HEK293T (cell line): ENCODE measurements around the gene ZPBP2.

Experiments used
- CTCF ChIA-PET: fragments of 350-600 bp; formaldehyde crosslinking; extraction: SDS; loops from one replicate; lab custom pipeline; 2021; ENCODE audit warnings: antibody characterized with exemption, inconsistent platforms; lab: Yijun Ruan, JAX
- POLR2A ChIA-PET: fragments of 350-600 bp; formaldehyde crosslinking; extraction: SDS; loops from one replicate; lab custom pipeline; 2020; ENCODE audit warnings: antibody characterized with exemption, inconsistent platforms; lab: Yijun Ruan, JAX
- DNase-seq: peaks from one replicate; pipeline ENCODE4 v3.0.0; 2012; ENCODE audit warnings: mixed read lengths; ENCODE audit errors: extremely low spot score
- ARNT ChIP-seq: fragments of 450-650 bp; IDR thresholded peaks from 2 replicates; pipeline ENCODE4 v1.6.1; 2017; ENCODE audit warnings: mild to moderate bottlenecking
- BHLHE40 ChIP-seq: fragments of 450-650 bp; IDR thresholded peaks from 2 replicates; pipeline ENCODE4 v1.6.1; 2016; ENCODE audit warnings: mild to moderate bottlenecking, moderate library complexity, borderline replicate concordance
- CTBP1 ChIP-seq: fragments of 450-650 bp; IDR thresholded peaks from 2 replicates; pipeline ENCODE4 v1.6.1; 2016; ENCODE audit warnings: borderline replicate concordance
- ELF4 ChIP-seq: fragments of 450-650 bp; IDR thresholded peaks from 2 replicates; pipeline ENCODE4 v1.6.1; 2017; ENCODE audit warnings: antibody characterized with exemption
- FOXA1 ChIP-seq: fragments of 450-650 bp; IDR thresholded peaks from 2 replicates; pipeline ENCODE4 v1.6.1; 2016; ENCODE audit warnings: mild to moderate bottlenecking
- FOXK2 ChIP-seq: fragments of 450-650 bp; IDR thresholded peaks from 2 replicates; pipeline ENCODE4 v1.6.1; 2016; ENCODE audit warnings: mild to moderate bottlenecking
- FOXM1 ChIP-seq: fragments of 450-650 bp; IDR thresholded peaks from 2 replicates; pipeline ENCODE4 v1.6.1; 2017; ENCODE audit warnings: mild to moderate bottlenecking, borderline replicate concordance
- HDGF ChIP-seq: fragments of 450-650 bp; IDR thresholded peaks from 2 replicates; pipeline ENCODE4 v1.6.1; 2017; ENCODE audit warnings: antibody characterized with exemption, borderline replicate concordance
- L3MBTL2 ChIP-seq: fragments of 450-650 bp; conservative IDR thresholded peaks from 2 replicates; pipeline ENCODE4 v1.6.1; 2016; ENCODE audit warnings: mild to moderate bottlenecking
- LEF1 ChIP-seq: fragments of 450-650 bp; IDR thresholded peaks from 2 replicates; pipeline ENCODE4 v1.6.1; 2017; ENCODE audit warnings: mild to moderate bottlenecking, borderline replicate concordance
- NFRKB ChIP-seq: fragments of 450-650 bp; IDR thresholded peaks from 2 replicates; pipeline ENCODE4 v1.6.1; 2016; ENCODE audit warnings: mild to moderate bottlenecking, moderate library complexity
- SP1 ChIP-seq: fragments of 450-650 bp; IDR thresholded peaks from 2 replicates; pipeline ENCODE4 v1.6.1; 2017
- SUZ12 ChIP-seq: fragments of 450-650 bp; IDR thresholded peaks from 2 replicates; pipeline ENCODE4 v1.6.1; 2016; ENCODE audit warnings: mild to moderate bottlenecking
- TARDBP ChIP-seq: fragments of 450-650 bp; IDR thresholded peaks from 2 replicates; pipeline ENCODE4 v1.6.1; 2016
- ZNF384 ChIP-seq: fragments of 450-650 bp; IDR thresholded peaks from 2 replicates; pipeline ENCODE4 v1.6.1; 2016
- TF ChIP-seq, protein P1 (sequence below): fragments of 450-650 bp; IDR thresholded peaks from 2 replicates; pipeline ENCODE4 v1.6.1; 2016

The ZPBP2 gene

DNA sequence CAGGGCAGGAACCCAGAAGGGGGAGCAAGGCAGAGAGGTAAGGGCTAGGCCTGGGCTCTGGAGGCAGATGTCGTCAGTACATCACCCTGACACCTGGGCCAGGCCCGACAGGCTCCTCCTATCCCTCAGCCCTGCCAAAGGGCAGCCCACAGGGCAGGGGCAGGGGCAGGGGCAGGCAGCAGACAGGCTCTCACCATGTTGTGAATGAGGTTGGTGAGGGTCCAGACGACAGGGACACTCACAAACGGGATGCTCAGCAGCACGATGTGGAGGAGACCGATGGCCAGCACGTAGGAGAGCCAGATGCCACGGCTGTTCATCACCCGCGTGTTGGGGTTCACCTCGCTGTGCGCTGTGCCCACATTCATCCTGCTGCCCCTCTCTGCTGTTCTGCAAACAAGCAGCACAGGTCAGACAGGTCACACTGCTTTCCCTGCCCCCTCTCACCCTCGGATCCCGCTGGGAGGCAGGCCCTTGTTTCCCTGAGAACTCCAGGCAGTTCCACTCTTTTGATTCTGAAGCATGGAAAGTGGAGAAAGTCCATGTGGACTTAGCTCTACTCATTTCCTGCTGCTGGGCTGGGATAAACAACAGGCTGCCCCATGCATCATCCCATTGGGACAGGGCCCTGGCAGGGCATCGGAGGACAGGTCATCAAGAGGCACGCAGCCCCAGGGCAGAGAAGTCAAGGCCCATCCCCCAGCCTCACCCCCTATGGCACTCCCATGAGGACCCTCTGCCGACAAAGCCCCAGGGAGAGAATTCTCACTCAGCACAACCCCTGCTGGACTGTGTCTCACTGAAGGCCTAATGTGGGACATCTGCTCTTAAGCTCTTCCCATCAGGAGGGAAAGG is 56.1 kb downstream of the ZPBP2 start:
- DNase-seq, result no peak

GRCh38 chr17:39924691-39925055 is 56.7 kb downstream of the ZPBP2 start:
- TF ChIP-seq ELF4 (no peak), BHLHE40 (no peak), CTBP1 (no peak), SUZ12 (no peak), FOXA1 (no peak), TARDBP (no peak), SP1 (no peak), FOXK2 (no peak)
- DNase-seq, result no peak
- ChIA-PET CTCF (interaction anchor here (0.6 to 0.8 kb wide), 2 partner anchors 9 to 30 kb away, joined by 3 to 4 read pairs; no protein-coding TSS in a partner anchor), POLR2A (no interaction called here)

More for the DNA sequence above, 56.1 kb downstream of the ZPBP2 start:
- ChIA-PET CTCF (interaction anchor here (0.6 to 0.8 kb wide), 2 partner anchors 8 to 31 kb away, joined by 3 to 4 read pairs; no protein-coding TSS in a partner anchor), POLR2A (no interaction called here)
- no peak for TF ChIP-seq BHLHE40

DNA sequence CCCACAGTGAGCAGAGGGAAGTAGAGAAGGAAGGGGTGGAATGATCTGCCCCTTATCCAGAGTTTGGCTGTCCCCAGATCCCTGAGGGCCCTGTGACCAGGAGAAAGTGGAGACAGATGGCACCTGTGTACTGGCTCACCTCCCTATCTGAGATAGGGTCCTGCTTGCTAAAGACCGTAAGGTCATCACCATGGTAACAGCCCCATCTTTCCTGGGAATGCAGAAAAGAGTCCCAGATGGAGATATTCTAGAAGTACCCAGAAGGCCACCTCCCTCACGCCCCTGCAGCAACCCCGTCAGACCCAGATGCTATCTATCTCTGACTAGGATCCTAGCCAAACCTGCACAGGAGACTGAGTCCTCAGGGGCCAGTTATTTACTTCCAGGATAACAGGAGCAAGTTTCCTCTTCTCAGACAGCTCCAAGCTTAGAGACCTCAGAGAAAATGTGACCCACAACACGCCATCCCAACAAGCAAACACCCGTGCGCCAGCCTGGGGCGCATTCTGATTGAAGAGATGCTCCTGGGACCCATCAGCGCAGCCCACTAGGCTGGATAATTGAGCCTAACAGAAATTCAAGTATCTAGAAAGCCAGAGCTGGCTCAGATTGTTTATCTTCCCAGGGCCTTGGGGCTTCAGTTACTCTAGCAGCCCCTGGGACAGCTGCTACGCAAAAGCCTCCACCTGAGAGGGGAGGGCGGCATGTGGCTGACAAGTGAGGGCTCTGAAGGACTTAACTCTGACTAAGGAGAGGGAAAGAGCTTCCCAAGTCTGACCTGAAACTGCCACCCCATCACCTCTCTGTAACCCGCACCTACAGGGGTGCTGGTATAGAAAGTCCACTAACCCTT is 57.5 kb downstream of the ZPBP2 start:
- POLR2A ChIA-PET, result interaction anchor here (0.7 to 0.8 kb wide), 2 partner anchors 31 to 60 kb away, joined by 3 to 4 read pairs; no protein-coding TSS in a partner anchor
- TF ChIP-seq ELF4, result no peak
- TF ChIP-seq LEF1, result no peak
- TF ChIP-seq BHLHE40, result no peak
- no peak for TF ChIP-seq SUZ12
- TF ChIP-seq CTBP1, result no peak
- TF ChIP-seq ZNF384, result no peak
- TF ChIP-seq, protein P1, sequence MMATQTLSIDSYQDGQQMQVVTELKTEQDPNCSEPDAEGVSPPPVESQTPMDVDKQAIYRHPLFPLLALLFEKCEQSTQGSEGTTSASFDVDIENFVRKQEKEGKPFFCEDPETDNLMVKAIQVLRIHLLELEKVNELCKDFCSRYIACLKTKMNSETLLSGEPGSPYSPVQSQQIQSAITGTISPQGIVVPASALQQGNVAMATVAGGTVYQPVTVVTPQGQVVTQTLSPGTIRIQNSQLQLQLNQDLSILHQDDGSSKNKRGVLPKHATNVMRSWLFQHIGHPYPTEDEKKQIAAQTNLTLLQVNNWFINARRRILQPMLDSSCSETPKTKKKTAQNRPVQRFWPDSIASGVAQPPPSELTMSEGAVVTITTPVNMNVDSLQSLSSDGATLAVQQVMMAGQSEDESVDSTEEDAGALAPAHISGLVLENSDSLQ, result no peak
- no peak for TF ChIP-seq FOXK2
- TF ChIP-seq L3MBTL2, result no peak
- TF ChIP-seq NFRKB, result no peak
- no peak for TF ChIP-seq ARNT
- TF ChIP-seq HDGF, result no peak
- TF ChIP-seq FOXM1, result no peak
- no peak for DNase-seq
- CTCF ChIA-PET, result no interaction called here

- CTCF ChIA-PET, result interaction anchor here (0.6 kb wide), 1 partner anchor 21 kb away, joined by 4 read pairs; no protein-coding TSS in a partner anchor
Measured at GRCh38 chr17:39926135-39926587, 58.2 kb downstream of the ZPBP2 start.

GRCh38 chr17:39926588-39927100 is 58.6 kb downstream of the ZPBP2 start:
- CTCF ChIA-PET, result interaction anchor here (0.6 kb wide), 2 partner anchors 21 to 1000 kb away, joined by 3 to 4 read pairs; no protein-coding TSS in a partner anchor
- POLR2A ChIA-PET, result interaction anchor here (0.6 to 1.5 kb wide), 11 partner anchors 13 to 292 kb away, joined by 3 to 6 read pairs (median 3); partner anchors contain the start of genes MED24, PGAP3, PSMD3 and WIPF2

More at GRCh38 chr17:39926135-39926587, 58.2 kb downstream of the ZPBP2 start:
- no peak for DNase-seq
- TF ChIP-seq NFRKB, result no peak
- TF ChIP-seq FOXK2, result no peak
- TF ChIP-seq, protein P1, result no peak
- TF ChIP-seq HDGF, result no peak
- no peak for TF ChIP-seq ZNF384
- TF ChIP-seq SP1, result no peak
- TF ChIP-seq ELF4, result no peak
- no peak for TF ChIP-seq SUZ12
- TF ChIP-seq L3MBTL2, result no peak
- TF ChIP-seq FOXM1, result no peak
- TF ChIP-seq ARNT, result no peak
- TF ChIP-seq BHLHE40, result no peak
- TF ChIP-seq CTBP1, result no peak
- no peak for TF ChIP-seq LEF1
- TF ChIP-seq FOXA1, result no peak
- POLR2A ChIA-PET, result interaction anchor here (0.6 to 1.5 kb wide), 7 partner anchors 29 to 128 kb away, joined by 3 to 4 read pairs (median 3); partner anchors contain the start of genes MED24 and PSMD3

More at GRCh38 chr17:39926588-39927100, 58.6 kb downstream of the ZPBP2 start:
- peak; percentile 22 for DNase-seq
- no peak for TF ChIP-seq TARDBP
- TF ChIP-seq NFRKB, result no peak
- TF ChIP-seq HDGF, result no peak
- no peak for TF ChIP-seq FOXK2
- TF ChIP-seq FOXM1, result no peak
- TF ChIP-seq L3MBTL2, result no peak
- no peak for TF ChIP-seq SP1
- TF ChIP-seq ZNF384, result no peak
- TF ChIP-seq SUZ12, result no peak
- no peak for TF ChIP-seq ARNT
- no peak for TF ChIP-seq CTBP1
- TF ChIP-seq BHLHE40, result no peak
- TF ChIP-seq, protein P1, result no peak
- TF ChIP-seq LEF1, result no peak
- no peak for TF ChIP-seq ELF4
